Fibroblast of villous mesenchyme (primary cell): ENCODE results near the gene RGMB. TPM values are rescaled to one million over a fixed set of nuclear protein-coding genes. Genes with fewer than 3 reads are reported as not detected.
A peak's percentile ranks its signal among the peaks of the same experiment; 100 is the strongest.

Experiments used
- DNase-seq: peaks from one replicate; pipeline ENCODE4 v3.0.0-alpha.2; 2010; ENCODE audit warnings: low read depth
- H3K4me3 ChIP-seq: 2 replicates; pipeline ENCODE4 v1.5.1; 2011; ENCODE audit warnings: low read depth, mild to moderate bottlenecking, low read length
- total RNA-seq: library from RNA; depleted of rRNA; stranded (reverse); fragments of >200 nt; gene quantifications from 2 replicates; pipeline ENCODE4 v1.2.3, GENCODE V29; 2012
- TF ChIP-seq, protein P1 (sequence below): IDR thresholded peaks from 2 replicates; pipeline ENCODE4 v1.5.1; 2012; ENCODE audit warnings: low read depth, mild to moderate bottlenecking, low read length; ENCODE audit not compliant: insufficient read depth

Gene RGMB
- total RNA-seq, 1 donor = 94.1 TPM

DNA sequence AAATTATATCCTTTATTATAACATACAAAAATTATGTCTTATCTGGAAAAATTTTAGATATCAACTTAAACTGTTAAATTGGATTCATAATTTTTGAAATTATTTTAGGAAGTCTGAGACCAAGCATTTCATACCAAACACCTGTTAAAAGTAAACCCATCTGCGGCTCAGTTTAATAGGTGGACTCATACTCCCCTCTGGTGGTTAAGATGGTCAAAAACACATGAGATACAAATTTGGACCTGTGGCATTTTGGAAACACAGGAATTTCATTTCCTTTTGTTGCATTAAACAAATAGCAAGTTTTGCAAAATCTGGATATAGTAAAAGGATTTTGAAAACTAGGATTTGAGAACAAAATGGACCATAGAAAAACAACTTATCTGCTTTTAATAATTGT lies 53.7 kb downstream of the RGMB start:
- no peak overlapping the region for H3K4me3 ChIP-seq
- TF ChIP-seq, protein P1, sequence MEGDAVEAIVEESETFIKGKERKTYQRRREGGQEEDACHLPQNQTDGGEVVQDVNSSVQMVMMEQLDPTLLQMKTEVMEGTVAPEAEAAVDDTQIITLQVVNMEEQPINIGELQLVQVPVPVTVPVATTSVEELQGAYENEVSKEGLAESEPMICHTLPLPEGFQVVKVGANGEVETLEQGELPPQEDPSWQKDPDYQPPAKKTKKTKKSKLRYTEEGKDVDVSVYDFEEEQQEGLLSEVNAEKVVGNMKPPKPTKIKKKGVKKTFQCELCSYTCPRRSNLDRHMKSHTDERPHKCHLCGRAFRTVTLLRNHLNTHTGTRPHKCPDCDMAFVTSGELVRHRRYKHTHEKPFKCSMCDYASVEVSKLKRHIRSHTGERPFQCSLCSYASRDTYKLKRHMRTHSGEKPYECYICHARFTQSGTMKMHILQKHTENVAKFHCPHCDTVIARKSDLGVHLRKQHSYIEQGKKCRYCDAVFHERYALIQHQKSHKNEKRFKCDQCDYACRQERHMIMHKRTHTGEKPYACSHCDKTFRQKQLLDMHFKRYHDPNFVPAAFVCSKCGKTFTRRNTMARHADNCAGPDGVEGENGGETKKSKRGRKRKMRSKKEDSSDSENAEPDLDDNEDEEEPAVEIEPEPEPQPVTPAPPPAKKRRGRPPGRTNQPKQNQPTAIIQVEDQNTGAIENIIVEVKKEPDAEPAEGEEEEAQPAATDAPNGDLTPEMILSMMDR = peak; percentile 63
- DNase-seq = peak; percentile 67

DNA sequence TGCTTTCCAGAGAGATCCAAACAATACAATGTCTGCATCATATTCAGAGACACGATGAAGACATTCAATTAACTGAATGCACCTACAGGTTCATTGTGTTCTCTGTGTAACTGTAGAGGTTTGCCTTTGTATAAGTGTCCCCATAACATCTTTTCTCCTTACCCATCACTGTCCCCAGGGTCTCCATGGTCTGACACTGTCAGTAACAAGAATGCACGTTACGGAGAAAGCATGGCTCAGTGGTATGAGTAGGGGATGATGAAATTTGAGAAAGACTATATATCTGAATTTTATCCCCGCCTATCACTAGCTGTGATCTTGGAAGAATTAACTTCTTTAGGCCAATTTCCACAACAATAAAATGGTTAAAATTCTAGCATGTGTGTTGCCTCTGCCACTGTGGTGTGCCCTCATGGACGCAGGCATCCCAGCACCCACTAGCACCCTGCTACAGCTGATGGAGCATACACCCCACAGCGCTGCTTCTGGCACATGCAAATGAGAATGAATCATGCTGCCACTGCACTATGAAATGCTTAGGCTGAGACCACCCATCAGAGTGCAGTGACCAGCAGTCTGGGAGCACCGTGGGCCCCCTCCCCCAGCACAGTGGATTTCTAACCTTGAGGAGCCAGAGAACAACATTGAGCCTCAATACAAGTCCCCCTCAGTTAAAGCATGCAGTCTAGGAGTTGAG lies 54.3 kb downstream of the RGMB start:
- TF ChIP-seq, protein P1 = no peak
- H3K4me3 ChIP-seq = no peak overlapping the region
- DNase-seq = no peak

GRCh38 chr5:98836175-98836574 lies 62.7 kb downstream of the RGMB start:
- no peak for DNase-seq
- TF ChIP-seq, protein P1 = no peak
- H3K4me3 ChIP-seq = no peak overlapping the region

- H3K4me3 ChIP-seq = peak overlapping the region; percentile 37
- TF ChIP-seq, protein P1 = peak; percentile 36
- peak; percentile 29 for DNase-seq
These were observed 66.3 kb downstream of the RGMB start for GRCh38 chr5:98839469-98840383.

DNA sequence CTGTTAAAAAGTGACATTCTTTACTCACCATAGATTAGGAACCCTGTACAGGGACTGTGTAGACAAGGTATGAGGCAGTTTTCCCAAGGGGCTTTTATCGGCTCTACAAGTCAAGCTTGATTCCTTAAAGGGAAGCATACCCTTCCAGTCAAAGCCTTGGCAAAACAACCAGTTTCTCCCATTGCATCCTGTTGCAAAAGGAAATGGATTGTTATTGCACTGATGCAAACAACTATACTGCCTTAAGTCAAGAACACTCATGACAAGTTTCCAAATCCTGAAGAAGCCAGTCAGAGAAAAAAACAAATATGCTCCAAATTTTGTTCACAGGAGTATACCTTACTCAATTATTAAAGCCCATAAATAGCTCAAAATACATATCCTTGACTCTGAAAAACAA lies 67.5 kb downstream of the RGMB start:
- H3K4me3 ChIP-seq = no peak overlapping the region
- TF ChIP-seq, protein P1 = no peak
- no peak for DNase-seq

DNA sequence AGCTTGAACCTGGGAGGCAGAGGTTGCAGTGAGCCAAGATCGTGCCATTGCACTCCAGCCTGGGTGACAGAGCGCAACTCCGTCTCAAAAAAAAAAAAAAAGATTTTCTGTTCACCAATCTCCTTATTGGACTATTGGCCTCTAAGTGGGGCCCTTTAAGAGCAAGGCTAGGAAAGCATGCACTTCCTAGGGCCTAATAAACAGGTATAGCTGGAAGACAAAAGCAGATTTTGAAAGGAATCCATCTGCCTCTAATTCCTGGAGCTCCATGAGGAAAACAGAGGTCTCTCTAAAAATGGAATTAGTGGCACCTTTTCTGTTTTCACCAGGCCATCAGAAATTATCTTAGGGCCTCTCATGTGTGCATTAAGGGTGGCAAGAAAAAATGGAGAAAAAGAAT lies 70.0 kb downstream of the RGMB start:
- no peak for DNase-seq
- TF ChIP-seq, protein P1 = no peak
- H3K4me3 ChIP-seq = no peak overlapping the region
